ENCODE results near the gene YPEL5. TPM values are rescaled to one million over a fixed set of nuclear protein-coding genes. Genes with fewer than 3 reads are reported as not detected.

Gene YPEL5
- total RNA-seq, 1 experiment from 2014 or later: 27.1 TPM

DNA sequence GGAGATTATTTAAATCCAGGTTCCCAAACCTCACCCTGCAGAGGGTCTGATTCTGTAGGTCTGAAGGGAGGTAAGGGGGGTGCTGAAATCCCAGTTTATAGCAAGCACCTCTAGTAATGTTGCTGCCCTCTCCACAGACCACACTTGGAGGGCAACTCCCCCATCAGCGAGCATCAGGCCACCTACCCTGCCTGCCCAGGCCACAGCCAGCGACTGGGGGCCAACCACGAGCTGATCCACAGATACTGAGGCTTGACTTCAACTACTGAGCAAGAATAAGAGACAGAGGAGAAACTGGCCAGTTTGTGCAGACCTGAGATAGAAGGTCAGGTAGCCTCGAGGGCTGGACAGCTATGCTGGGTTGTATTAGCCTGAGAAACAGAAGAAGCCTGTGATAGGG, 48.2 kb downstream of the YPEL5 start:
- Histone ChIP-seq H4K20me1 (ENCODE audit: insufficient read depth) (no peaks in the 10 kb centered on the region), H3K27ac (ENCODE audit: low read depth, low read length) (no peak overlapping the region), H3K9me3 (ENCODE audit: control insufficient read depth in 1 of 2, insufficient read depth in 1 of 2, low read depth in 1 of 2, low read length in 2 of 2) (no peaks in the 10 kb centered on the region), H3K79me2 (ENCODE audit: insufficient read depth, low read length) (no peaks in the 10 kb centered on the region), H3K4me2 (ENCODE audit: low read length) (no peak overlapping the region), H3K4me1 (ENCODE audit: control insufficient read depth in 1 of 2, insufficient read depth in 2 of 2, low read length in 2 of 2) (no peaks in the 10 kb centered on the region), H3K9ac (ENCODE audit: low read length) (no peak overlapping the region), H2AFZ (ENCODE audit: low read depth, low read length, poor library complexity, severe bottlenecking) (no peak overlapping the region), H3K9me2 (ENCODE audit: insufficient read depth) (no peaks in the 10 kb centered on the region), H3K27me3 (ENCODE audit: insufficient read depth, low read length) (0 out of 2 replicates have a peak, but pooled peaks cover 3% of the 10 kb centered on the region), H3K4me3 (replicated peaks in 1 of 2; ENCODE audit: low read depth in 1 of 2, low read length in 2 of 2) (no peak overlapping the region), H3K36me3 (ENCODE audit: control insufficient read depth in 1 of 2, insufficient read depth in 2 of 2, low read length in 2 of 2) (no peaks in the 10 kb centered on the region)
- CTCF ChIA-PET: no interaction called here
- no TSS peak for BruUV-seq (replicated peaks)
- peak; percentile 49 for ATAC-seq
- POLR2A ChIA-PET: no interaction called here
- no peak for DNase-seq (ENCODE audit: low read depth, low spot score)
- no peak for TF ChIP-seq EZH2 (IDR thresholded peaks at IDR 0.05)
- TF ChIP-seq POLR2AphosphoS5 (IDR thresholded peaks at IDR 0.05; ENCODE audit: low read depth, low read length): no peak
- RAD21 ChIA-PET (ENCODE audit: low non-redundant PET in 1 of 2, low total read pairs in 2 of 2, uncharacterized antibody in 2 of 2, unreplicated experiment in 2 of 2): no interaction called here
- intact Hi-C loops (cut with micrococcal nuclease): no loop called here

DNA sequence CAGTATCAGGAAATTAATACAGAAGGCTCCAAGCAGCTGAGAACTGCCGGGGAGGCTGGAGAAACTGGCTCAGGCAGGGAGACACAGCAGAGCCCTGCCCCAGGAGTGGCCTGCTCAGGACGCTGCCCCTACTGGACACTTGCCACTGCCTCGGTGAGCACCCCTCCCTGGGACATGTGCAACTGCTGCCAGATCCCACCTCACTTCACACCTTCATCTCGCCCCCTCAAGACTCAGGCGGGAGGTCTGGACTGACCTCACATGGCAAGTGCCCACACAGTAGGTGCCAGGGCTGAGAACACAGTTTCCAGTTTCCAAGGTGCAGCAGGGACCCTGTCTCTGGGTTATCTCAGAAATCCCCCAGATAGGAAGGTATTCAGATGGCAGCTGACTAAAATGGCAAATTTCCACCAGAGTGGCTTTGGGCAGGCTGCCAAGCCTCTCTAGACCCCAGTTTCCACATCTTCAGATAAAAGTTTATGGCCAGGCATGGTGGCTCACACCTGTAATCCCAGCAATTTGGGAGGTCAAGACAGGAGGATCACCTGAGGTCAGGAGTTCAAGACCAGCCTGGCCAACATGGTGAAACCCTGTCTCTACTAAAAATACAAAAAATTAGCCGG, 50.9 kb downstream of the YPEL5 start:
- no TSS peak for BruUV-seq (replicated peaks)
- no peaks in the 10 kb centered on the region for H3K9me3 ChIP-seq (ENCODE audit: control insufficient read depth in 1 of 2, insufficient read depth in 1 of 2, low read depth in 1 of 2, low read length in 2 of 2)
- TF ChIP-seq CTCF (IDR thresholded peaks at IDR 0.05 in 2 of 3, conservative IDR thresholded peaks at IDR 0.05 in 1 of 3; ENCODE audit: borderline replicate concordance in 1 of 3, insufficient read depth in 1 of 3, low read depth in 2 of 3, low read length in 2 of 3): peak in 2 of 3 experiments; percentile 22 to 24; a peak in 3 of 6 replicates
- TF ChIP-seq, protein P1, sequence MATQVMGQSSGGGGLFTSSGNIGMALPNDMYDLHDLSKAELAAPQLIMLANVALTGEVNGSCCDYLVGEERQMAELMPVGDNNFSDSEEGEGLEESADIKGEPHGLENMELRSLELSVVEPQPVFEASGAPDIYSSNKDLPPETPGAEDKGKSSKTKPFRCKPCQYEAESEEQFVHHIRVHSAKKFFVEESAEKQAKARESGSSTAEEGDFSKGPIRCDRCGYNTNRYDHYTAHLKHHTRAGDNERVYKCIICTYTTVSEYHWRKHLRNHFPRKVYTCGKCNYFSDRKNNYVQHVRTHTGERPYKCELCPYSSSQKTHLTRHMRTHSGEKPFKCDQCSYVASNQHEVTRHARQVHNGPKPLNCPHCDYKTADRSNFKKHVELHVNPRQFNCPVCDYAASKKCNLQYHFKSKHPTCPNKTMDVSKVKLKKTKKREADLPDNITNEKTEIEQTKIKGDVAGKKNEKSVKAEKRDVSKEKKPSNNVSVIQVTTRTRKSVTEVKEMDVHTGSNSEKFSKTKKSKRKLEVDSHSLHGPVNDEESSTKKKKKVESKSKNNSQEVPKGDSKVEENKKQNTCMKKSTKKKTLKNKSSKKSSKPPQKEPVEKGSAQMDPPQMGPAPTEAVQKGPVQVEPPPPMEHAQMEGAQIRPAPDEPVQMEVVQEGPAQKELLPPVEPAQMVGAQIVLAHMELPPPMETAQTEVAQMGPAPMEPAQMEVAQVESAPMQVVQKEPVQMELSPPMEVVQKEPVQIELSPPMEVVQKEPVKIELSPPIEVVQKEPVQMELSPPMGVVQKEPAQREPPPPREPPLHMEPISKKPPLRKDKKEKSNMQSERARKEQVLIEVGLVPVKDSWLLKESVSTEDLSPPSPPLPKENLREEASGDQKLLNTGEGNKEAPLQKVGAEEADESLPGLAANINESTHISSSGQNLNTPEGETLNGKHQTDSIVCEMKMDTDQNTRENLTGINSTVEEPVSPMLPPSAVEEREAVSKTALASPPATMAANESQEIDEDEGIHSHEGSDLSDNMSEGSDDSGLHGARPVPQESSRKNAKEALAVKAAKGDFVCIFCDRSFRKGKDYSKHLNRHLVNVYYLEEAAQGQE (IDR thresholded peaks at IDR 0.05; ENCODE audit: low read depth): no peak
- H4K20me1 ChIP-seq (ENCODE audit: insufficient read depth): no peaks in the 10 kb centered on the region
- H3K36me3 ChIP-seq (ENCODE audit: control insufficient read depth in 1 of 2, insufficient read depth in 2 of 2, low read length in 2 of 2): no peaks in the 10 kb centered on the region
- no peaks in the 10 kb centered on the region for H3K27me3 ChIP-seq (ENCODE audit: insufficient read depth, low read length)
- intact Hi-C loops (cut with micrococcal nuclease): no loop called here
- no peak overlapping the region for H3K4me2 ChIP-seq (ENCODE audit: low read length)
- ChIA-PET CTCF (no interaction called here), POLR2A (no interaction called here), RAD21 (ENCODE audit: low non-redundant PET in 1 of 2, low total read pairs in 2 of 2, uncharacterized antibody in 2 of 2, unreplicated experiment in 2 of 2) (no interaction called here)
- ATAC-seq (0 out of 2 replicates have a peak, but pooled peaks have one; percentile 46), DNase-seq (ENCODE audit: low read depth, low spot score) (no peak)
- H3K9ac ChIP-seq (ENCODE audit: low read length): no peak overlapping the region
- H3K9me2 ChIP-seq (ENCODE audit: insufficient read depth): no peaks in the 10 kb centered on the region
- no peaks in the 10 kb centered on the region for H3K79me2 ChIP-seq (ENCODE audit: insufficient read depth, low read length)
- H3K4me3 ChIP-seq (replicated peaks in 1 of 2; ENCODE audit: low read depth in 1 of 2, low read length in 2 of 2): no peak overlapping the region
- no peak overlapping the region for H2AFZ ChIP-seq (ENCODE audit: low read depth, low read length, poor library complexity, severe bottlenecking)
- no peaks in the 10 kb centered on the region for H3K4me1 ChIP-seq (ENCODE audit: control insufficient read depth in 1 of 2, insufficient read depth in 2 of 2, low read length in 2 of 2)
- H3K27ac ChIP-seq (ENCODE audit: low read depth, low read length): no peak overlapping the region

Data from HCT116 (cell line).